OCI-LY3 (cell line): ENCODE measurements around the gene BAZ2A.

Experiments used
- H2AFZ ChIP-seq: fragments of 200-600, 300-600 bp; shearing (Covaris generic); 2 replicates; pipeline ENCODE4 v1.6.0; 2014; ENCODE audit warnings: antibody characterized with exemption, low read depth, low read length
- H3K27ac ChIP-seq: fragments of 200-600, 300-600 bp; sonication (generic); 2 replicates; pipeline ENCODE4 v1.5.1; 2014; ENCODE audit warnings: mild to moderate bottlenecking, low read length, moderate library complexity, mixed read lengths
- H3K27me3 ChIP-seq: fragments of 200-600, 300-600 bp; sonication (generic); 2 replicates; pipeline ENCODE4 v1.6.1; 2014; ENCODE audit warnings: low read depth, low read length, mixed read lengths
- H3K36me3 ChIP-seq: fragments of 200-600, 300-600 bp; sonication (generic); replicated peaks from 2 replicates; pipeline ENCODE3; 2014; ENCODE audit warnings: low read depth, low read length, mixed read lengths
- H3K4me1 ChIP-seq: fragments of 300-600, 200-600 bp; sonication (generic); 2 replicates; pipeline ENCODE4 v1.6.1; 2014; ENCODE audit warnings: low read length, mixed read lengths
- H3K4me2 ChIP-seq: fragments of 200-600, 300-600 bp; sonication (generic); 2 replicates; pipeline ENCODE4 v1.6.1; 2014; ENCODE audit warnings: low read length, mixed read lengths
- H3K4me3 ChIP-seq: fragments of 300-600, 200-600 bp; sonication (generic); 2 replicates; pipeline ENCODE4 v1.5.1; 2014; ENCODE audit warnings: antibody characterized with exemption, mild to moderate bottlenecking, low read length, moderate library complexity
- H3K79me2 ChIP-seq: fragments of 300-600, 200-600 bp; shearing (Covaris generic); 2 replicates; pipeline ENCODE4 v1.6.1; 2014; ENCODE audit warnings: mild to moderate bottlenecking, low read length, mixed read lengths
- H3K9ac ChIP-seq: fragments of 300-600, 200-600 bp; shearing (Covaris generic); 2 replicates; pipeline ENCODE4 v1.6.0; 2014; ENCODE audit warnings: mild to moderate bottlenecking, low read length, moderate library complexity
- H3K9me3 ChIP-seq: fragments of 200-600, 300-600 bp; shearing (Covaris generic); 2 replicates; pipeline ENCODE4 v1.6.1; 2014; ENCODE audit warnings: low read length, mixed read lengths; ENCODE audit not compliant: insufficient read depth
- H4K20me1 ChIP-seq: fragments of 200-600, 300-600 bp; sonication (generic); 2 replicates; pipeline ENCODE4 v1.6.1; 2016; ENCODE audit warnings: low read length, mixed read lengths; ENCODE audit not compliant: insufficient read depth
- CTCF ChIP-seq: fragments of 200-600, 300-600 bp; sonication (generic); IDR thresholded peaks from 2 replicates; pipeline ENCODE4 v1.5.1; 2014; ENCODE audit warnings: antibody characterized with exemption, low read length, low read depth
- EZH2phosphoT487 ChIP-seq: fragments of 200-600 bp; shearing (Covaris generic); IDR thresholded peaks from 2 replicates; pipeline ENCODE4 v1.6.1; 2018; ENCODE audit warnings: antibody characterized with exemption, mixed run types, low read depth

Gene BAZ2A

GRCh38 chr12:56596815-56597214, 33.3 kb downstream of the BAZ2A start:
- Histone ChIP-seq H3K9me3 (no peaks in the 10 kb centered on the region), H3K79me2 (no peaks in the 10 kb centered on the region), H3K4me3 (no peak overlapping the region), H3K4me2 (no peak overlapping the region), H3K27me3 (no peaks in the 10 kb centered on the region), H3K36me3 (peaks cover 55% of the 10 kb centered on the region), H3K4me1 (no peaks in the 10 kb centered on the region), H3K9ac (no peak overlapping the region), H4K20me1 (0 out of 2 replicates have a peak, but pooled peaks cover 4% of the 10 kb centered on the region), H2AFZ (no peak overlapping the region), H3K27ac (no peak overlapping the region)
- TF ChIP-seq CTCF (no peak), EZH2phosphoT487 (no peak)

GRCh38 chr12:56593909-56594621, 36.1 kb downstream of the BAZ2A start:
- no peak overlapping the region for H3K9ac ChIP-seq
- H3K36me3 ChIP-seq = peaks cover 27% of the 10 kb centered on the region

GRCh38 chr12:56591961-56592360, 38.2 kb downstream of the BAZ2A start:
- H3K4me2 ChIP-seq = no peak overlapping the region
- H3K27ac ChIP-seq = no peak overlapping the region

More at GRCh38 chr12:56593909-56594621, 36.1 kb downstream of the BAZ2A start:
- H3K9me3 ChIP-seq = no peaks in the 10 kb centered on the region
- no peaks in the 10 kb centered on the region for H3K27me3 ChIP-seq
- H2AFZ ChIP-seq = no peak overlapping the region
- no peak overlapping the region for H3K4me3 ChIP-seq
- no peaks in the 10 kb centered on the region for H4K20me1 ChIP-seq
- no peak overlapping the region for H3K27ac ChIP-seq
- no peak for TF ChIP-seq EZH2phosphoT487
- peak; percentile 69 for TF ChIP-seq CTCF
- H3K4me1 ChIP-seq = no peaks in the 10 kb centered on the region
- no peaks in the 10 kb centered on the region for H3K79me2 ChIP-seq
- H3K4me2 ChIP-seq = no peak overlapping the region

GRCh38 chr12:56591126-56591525, 39.0 kb downstream of the BAZ2A start:
- Histone ChIP-seq H3K27me3 (no peaks in the 10 kb centered on the region), H3K4me1 (no peaks in the 10 kb centered on the region), H4K20me1 (no peaks in the 10 kb centered on the region), H3K9ac (no peak overlapping the region), H3K36me3 (peaks cover 8% of the 10 kb centered on the region), H2AFZ (no peak overlapping the region), H3K4me3 (no peak overlapping the region), H3K79me2 (no peaks in the 10 kb centered on the region), H3K9me3 (no peaks in the 10 kb centered on the region), H3K4me2 (no peak overlapping the region), H3K27ac (no peak overlapping the region)
- TF ChIP-seq EZH2phosphoT487 = no peak

More at GRCh38 chr12:56591961-56592360, 38.2 kb downstream of the BAZ2A start:
- Histone ChIP-seq H3K79me2 (no peaks in the 10 kb centered on the region), H3K27me3 (no peaks in the 10 kb centered on the region), H3K9ac (no peak overlapping the region), H3K4me3 (no peak overlapping the region), H3K4me1 (no peaks in the 10 kb centered on the region), H4K20me1 (no peaks in the 10 kb centered on the region), H3K9me3 (no peaks in the 10 kb centered on the region), H3K36me3 (peaks cover 10% of the 10 kb centered on the region), H2AFZ (no peak overlapping the region)
- no peak for TF ChIP-seq EZH2phosphoT487
- TF ChIP-seq CTCF = no peak
